HepG2 (cell line): ENCODE data around the gene DHX16. TPM values are rescaled to one million over a fixed set of nuclear protein-coding genes. Genes with fewer than 3 reads are reported as not detected.

ENCODE experiments used
- ARID3A ChIP-seq: IDR thresholded peaks from 2 replicates; pipeline ENCODE4 v1.6.1; 2012; ENCODE audit warnings: low read depth, low read length, improper control_type of control experiment
- FOXK1 ChIP-seq: sonication (generic); formaldehyde crosslinking; IDR thresholded peaks from 2 replicates; pipeline ENCODE4 v1.4.0; 2020; ENCODE audit warnings: low read depth, missing genetic modification reagents, borderline replicate concordance
- GTF2F1 ChIP-seq: fragments of 150-350 bp; IDR thresholded peaks from 2 replicates; pipeline ENCODE4 v1.6.1; 2014; ENCODE audit warnings: low read length
- HNF4G ChIP-seq, 2 experiments: sonication (generic) in 1 of 2; formaldehyde crosslinking in 1 of 2; IDR thresholded peaks; 2 replicates each; pipeline versions ENCODE4 v1.4.0 to v1.6.1; 2011 to 2020; ENCODE audit warnings: borderline replicate concordance in 2 of 2, low read depth in 2 of 2, mild to moderate bottlenecking in 2 of 2, low read length in 1 of 2, missing genetic modification reagents in 1 of 2, moderate library complexity in 1 of 2
- HNRNPK ChIP-seq: fragments of 200-400 bp; formaldehyde crosslinking; IDR thresholded peaks from 2 replicates; pipeline ENCODE4 v1.6.1; 2018; ENCODE audit warnings: low read length, low read depth, moderate library complexity, mild to moderate bottlenecking; ENCODE audit not compliant: poor library complexity, severe bottlenecking
- LBX2 ChIP-seq: sonication (generic); formaldehyde crosslinking; IDR thresholded peaks from 2 replicates; pipeline ENCODE4 v1.5.0; 2020; ENCODE audit warnings: missing genetic modification reagents, mild to moderate bottlenecking, borderline replicate concordance
- MBD4 ChIP-seq: IDR thresholded peaks from 2 replicates; pipeline ENCODE4 v1.6.1; 2012; ENCODE audit warnings: low read length, inconsistent platforms, borderline replicate concordance
- MED13 ChIP-seq: sonication (generic); formaldehyde crosslinking; IDR thresholded peaks from 2 replicates; pipeline ENCODE4 v1.5.0; 2020; ENCODE audit warnings: missing genetic modification reagents
- NCOA1 ChIP-seq: sonication (generic); formaldehyde crosslinking; IDR thresholded peaks from 2 replicates; pipeline ENCODE4 v1.9.0; 2021; ENCODE audit warnings: missing genetic modification reagents
- NFKBIZ ChIP-seq: IDR thresholded peaks from 2 replicates; pipeline ENCODE4 v1.6.1; 2018; ENCODE audit warnings: missing genetic modification reagents, missing compliant biosample characterization
- PATZ1 ChIP-seq: sonication (generic); formaldehyde crosslinking; IDR thresholded peaks from 2 replicates; pipeline ENCODE4 v1.4.0; 2020; ENCODE audit warnings: missing genetic modification reagents
- PITX1 ChIP-seq: sonication (generic); formaldehyde crosslinking; IDR thresholded peaks from 2 replicates; pipeline ENCODE4 v1.5.1; 2020; ENCODE audit warnings: mild to moderate bottlenecking, missing genetic modification reagents
- PTBP1 ChIP-seq: fragments of 200-400 bp; formaldehyde crosslinking; IDR thresholded peaks from 2 replicates; pipeline ENCODE4 v1.6.1; 2018; ENCODE audit warnings: low read length, low read depth; ENCODE audit not compliant: poor library complexity, severe bottlenecking
- RXRA ChIP-seq: sonication (generic); formaldehyde crosslinking; IDR thresholded peaks from 2 replicates; pipeline ENCODE4 v1.5.1; 2020; ENCODE audit warnings: missing genetic modification reagents
- SRY ChIP-seq: sonication (generic); formaldehyde crosslinking; IDR thresholded peaks from 2 replicates; pipeline ENCODE4 v1.8.0; 2022; ENCODE audit warnings: mild to moderate bottlenecking, missing genetic modification reagents
- ZFP36L1 ChIP-seq: sonication (generic); formaldehyde crosslinking; IDR thresholded peaks from 2 replicates; pipeline ENCODE4 v1.8.0; 2022; ENCODE audit warnings: mild to moderate bottlenecking, missing genetic modification reagents, moderate library complexity
- ZKSCAN1 ChIP-seq: fragments of 150-350 bp; IDR thresholded peaks from 2 replicates; pipeline ENCODE4 v1.6.1; 2014; ENCODE audit warnings: low read length
- ZNF12 ChIP-seq: sonication (generic); formaldehyde crosslinking; IDR thresholded peaks from 2 replicates; pipeline ENCODE4 v1.5.0; 2020; ENCODE audit warnings: missing genetic modification reagents
- ZNF260 ChIP-seq: sonication (generic); formaldehyde crosslinking; IDR thresholded peaks from 2 replicates; pipeline ENCODE4 v1.4.0; 2020; ENCODE audit warnings: missing genetic modification reagents, low read depth, mild to moderate bottlenecking, borderline replicate concordance
- ZNF317 ChIP-seq: sonication (generic); formaldehyde crosslinking; IDR thresholded peaks from 2 replicates; pipeline ENCODE4 v1.5.0; 2020; ENCODE audit warnings: mild to moderate bottlenecking, missing genetic modification reagents
- ZNF431 ChIP-seq: sonication (generic); formaldehyde crosslinking; IDR thresholded peaks from 2 replicates; pipeline ENCODE4 v1.9.0; 2022; ENCODE audit warnings: missing genetic modification reagents, low read depth, mild to moderate bottlenecking, borderline replicate concordance
- ZNF652 ChIP-seq: IDR thresholded peaks from 2 replicates; pipeline ENCODE4 v1.6.1; 2016; ENCODE audit warnings: low read depth, borderline replicate concordance
- ZNF678 ChIP-seq: sonication (generic); formaldehyde crosslinking; IDR thresholded peaks from 2 replicates; pipeline ENCODE4 v1.4.0; 2020; ENCODE audit warnings: mild to moderate bottlenecking, missing genetic modification reagents
- ZNF724P ChIP-seq: sonication (generic); formaldehyde crosslinking; IDR thresholded peaks from 2 replicates; pipeline ENCODE4 v1.8.0; 2022; ENCODE audit warnings: missing genetic modification reagents, borderline replicate concordance
- ZNF781 ChIP-seq: sonication (generic); formaldehyde crosslinking; IDR thresholded peaks from 2 replicates; pipeline ENCODE4 v1.5.1; 2020; ENCODE audit warnings: borderline replicate concordance, mild to moderate bottlenecking, missing genetic modification reagents; ENCODE audit errors: not compliant biosample characterization
- ZZZ3 ChIP-seq: sonication (generic); formaldehyde crosslinking; IDR thresholded peaks from 2 replicates; pipeline ENCODE4 v1.4.0; 2020; ENCODE audit warnings: missing genetic modification reagents, mild to moderate bottlenecking, borderline replicate concordance
- polyA plus RNA-seq, 8 experiments: library from polyadenylated mRNA; depleted of rRNA in 3 of 8; stranded (reverse) in 7 of 8; unstranded in 1 of 8; fragments of >200 nt; fragmentation: Illumina TruSeq in 4 of 8; extraction: Trizol in 4 of 8; gene quantifications; 2 replicates each; pipeline versions ENCODE4 v1.2.1 to v1.2.3, GENCODE V29; 2011 to 2016; ENCODE audit warnings: low read depth in 4 of 8, missing spikeins in 1 of 8, mixed read lengths in 1 of 8; ENCODE audit not compliant: insufficient read depth in 1 of 8
- total RNA-seq, 5 experiments: library from RNA; depleted of rRNA; stranded (reverse); fragments of >200 nt; fragmentation: Illumina TruSeq; extraction: Trizol; gene quantifications; 2 replicates each; pipeline ENCODE4 v1.2.3, GENCODE V29; 2016; ENCODE audit warnings: low read depth in 1 of 5

Gene DHX16
- total and polyA plus RNA-seq, 2 of the 13 experiments (the other 11 are each of a cell fraction or from before 2014, with no cell fraction given): 57.0 to 58.5 TPM

GRCh38 chr6:30615958-30616810 is 56.6 kb downstream of the DHX16 start (continued):
- TF ChIP-seq ZNF781 (CRISPR knock-in tag) (no peak), ZFP36L1 (CRISPR knock-in tag) (peak; percentile 98), ZNF317 (CRISPR knock-in tag) (no peak), FOXK1 (CRISPR knock-in tag) (no peak), SRY (CRISPR knock-in tag) (peak; percentile 64; the same call in 1 of the 2 replicates), ZNF431 (0 out of 2 replicates have a peak, but pooled peaks have one; percentile 51), NFKBIZ (0 out of 2 replicates have a peak, but pooled peaks have one; percentile 12), ZNF652 (CRISPR knock-in tag) (peak; percentile 98), HNRNPK (peak; percentile 4), MED13 (no peak), ZKSCAN1 (0 out of 2 replicates have a peak, but pooled peaks have one; percentile 25), LBX2 (CRISPR knock-in tag) (no peak), GTF2F1 (peak; percentile 45; the same call in 1 of the 2 replicates), ZZZ3 (CRISPR knock-in tag) (0 out of 2 replicates have a peak, but pooled peaks have one; percentile 33), HNF4G (IDR thresholded peaks at IDR 0.05; ENCODE audit: borderline replicate concordance, low read depth, low read length) (no peak), HNF4G (CRISPR knock-in tag; IDR thresholded peaks at IDR 0.05; ENCODE audit: borderline replicate concordance, low read depth) (no peak), ZNF678 (no peak), MBD4 (peak; percentile 73; the same call in 1 of the 2 replicates), RXRA (CRISPR knock-in tag) (no peak), ARID3A (peak; percentile 78), ZNF724P (CRISPR knock-in tag) (no peak), PITX1 (CRISPR knock-in tag) (0 out of 2 replicates have a peak, but pooled peaks have one; percentile 17), ZNF260 (no peak), PTBP1 (no peak), ZNF12 (CRISPR knock-in tag) (0 out of 2 replicates have a peak, but pooled peaks have one; percentile 37), NCOA1 (CRISPR knock-in tag) (no peak), PATZ1 (peak; percentile 25)
